GM18907 (cell line): ENCODE results near the gene ELL.
A peak's percentile ranks its signal among the peaks of the same experiment; 100 is the strongest.

Experiments
- ATAC-seq: cut with Tn5 transposase; IDR thresholded peaks from one replicate; pipeline ENCODE4 v1.9.1; 2021; ENCODE audit warnings: mild to moderate bottlenecking, moderate library complexity; ENCODE audit not compliant: unreplicated experiment

ELL gene

GRCh38 chr19:18491995-18492953, 29.6 kb downstream of the ELL start:
- ATAC-seq = no peak

DNA sequence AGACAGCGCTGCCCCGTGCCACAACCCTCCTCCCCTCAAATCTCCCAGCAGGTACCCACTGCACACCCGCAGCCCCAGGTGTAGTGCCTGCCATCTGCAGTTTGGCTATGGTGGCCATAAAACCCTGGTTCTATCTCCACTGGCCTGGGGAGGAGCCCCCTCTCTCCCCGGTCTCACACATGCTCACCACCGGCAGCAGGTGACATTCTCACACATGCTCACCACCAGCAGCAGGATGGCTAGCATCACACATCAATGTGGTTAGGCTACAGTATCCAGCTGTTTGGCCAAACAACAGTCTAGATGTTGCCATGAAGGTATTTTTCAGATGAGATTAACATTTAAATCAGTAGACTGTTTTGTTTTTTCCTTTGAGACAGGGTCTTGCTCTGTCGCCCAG, 31.1 kb downstream of the ELL start:
- no peak for ATAC-seq

DNA sequence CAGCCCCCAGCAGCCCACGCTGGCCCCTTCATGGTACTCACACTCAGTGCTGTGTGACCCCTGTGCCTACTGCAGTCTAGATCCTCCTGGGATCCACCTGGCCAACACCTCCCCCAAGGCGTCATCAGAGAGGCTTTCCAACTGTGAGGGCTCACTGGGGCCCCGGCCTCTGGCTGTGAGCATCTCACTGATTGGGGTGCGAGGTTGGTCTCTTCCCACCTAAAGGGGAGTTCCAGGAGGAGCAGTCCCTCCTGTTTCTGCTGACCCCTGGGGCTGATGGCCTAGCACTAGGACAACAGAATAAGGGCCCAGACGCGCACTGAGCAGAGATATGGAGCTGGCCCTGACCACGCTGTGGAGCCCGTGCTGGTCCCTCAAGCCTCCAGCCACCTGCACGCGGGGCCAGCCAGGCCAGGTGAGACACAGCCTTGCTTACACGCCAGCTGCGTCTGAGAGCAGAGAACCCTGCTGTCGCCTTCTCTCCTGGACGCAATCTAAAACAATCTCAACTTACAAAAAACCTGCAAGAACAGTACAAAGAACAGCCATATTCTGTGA, 32.2 kb downstream of the ELL start:
- no peak for ATAC-seq

DNA sequence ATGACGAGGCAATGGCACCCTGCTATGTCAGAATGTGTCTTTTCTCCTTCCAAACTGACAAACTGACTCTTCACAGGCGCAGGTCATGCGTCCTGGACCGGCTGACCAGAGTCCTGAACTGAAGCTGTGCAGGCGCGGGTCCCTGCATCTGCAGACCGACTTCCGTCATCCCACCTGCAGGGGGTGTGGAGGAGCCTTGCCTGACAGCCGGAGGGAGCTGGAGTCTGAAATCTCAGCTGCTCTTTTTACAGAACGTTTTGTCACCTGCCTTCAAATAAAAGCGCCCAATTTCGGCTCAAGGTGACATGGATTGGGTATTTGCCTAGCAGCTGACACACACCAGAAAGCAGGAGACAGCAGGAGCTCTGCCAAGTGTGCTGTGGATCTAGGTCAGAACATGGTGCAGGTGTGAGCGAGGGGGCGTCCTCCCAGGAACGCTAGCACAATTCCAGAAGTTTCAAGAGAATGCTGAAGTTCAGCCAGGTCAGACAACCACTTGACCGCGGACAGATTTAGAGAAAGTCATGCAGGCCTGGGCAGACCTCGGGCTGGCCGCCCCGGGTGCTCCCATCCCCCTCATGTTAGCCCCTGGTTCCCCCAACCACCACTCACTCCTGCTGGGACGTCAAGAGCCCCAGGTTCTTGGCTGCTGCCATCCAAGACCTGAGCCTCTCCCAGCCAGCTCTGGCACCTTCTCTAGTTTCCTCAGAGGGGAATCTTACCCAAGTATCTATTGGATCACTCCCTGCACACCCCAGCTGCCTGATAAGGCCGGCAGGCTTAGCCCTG, 32.8 kb downstream of the ELL start:
- no peak for ATAC-seq

DNA sequence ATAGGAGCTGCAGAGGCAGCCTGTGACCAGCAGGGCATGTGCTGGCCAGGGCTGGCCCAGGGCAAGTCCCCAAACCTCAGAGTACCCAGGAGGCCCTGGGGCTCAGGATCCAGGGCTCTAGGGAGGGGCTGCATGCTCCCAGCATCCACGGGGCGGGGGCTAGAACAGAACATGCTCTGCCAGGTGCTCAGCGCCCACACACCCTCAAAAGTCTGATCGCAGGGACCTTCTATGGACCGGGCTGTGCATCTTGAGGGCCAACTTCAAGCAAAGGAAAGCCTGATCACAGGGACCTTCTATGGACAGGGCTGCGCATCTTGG, 33.5 kb downstream of the ELL start:
- ATAC-seq = no peak

DNA sequence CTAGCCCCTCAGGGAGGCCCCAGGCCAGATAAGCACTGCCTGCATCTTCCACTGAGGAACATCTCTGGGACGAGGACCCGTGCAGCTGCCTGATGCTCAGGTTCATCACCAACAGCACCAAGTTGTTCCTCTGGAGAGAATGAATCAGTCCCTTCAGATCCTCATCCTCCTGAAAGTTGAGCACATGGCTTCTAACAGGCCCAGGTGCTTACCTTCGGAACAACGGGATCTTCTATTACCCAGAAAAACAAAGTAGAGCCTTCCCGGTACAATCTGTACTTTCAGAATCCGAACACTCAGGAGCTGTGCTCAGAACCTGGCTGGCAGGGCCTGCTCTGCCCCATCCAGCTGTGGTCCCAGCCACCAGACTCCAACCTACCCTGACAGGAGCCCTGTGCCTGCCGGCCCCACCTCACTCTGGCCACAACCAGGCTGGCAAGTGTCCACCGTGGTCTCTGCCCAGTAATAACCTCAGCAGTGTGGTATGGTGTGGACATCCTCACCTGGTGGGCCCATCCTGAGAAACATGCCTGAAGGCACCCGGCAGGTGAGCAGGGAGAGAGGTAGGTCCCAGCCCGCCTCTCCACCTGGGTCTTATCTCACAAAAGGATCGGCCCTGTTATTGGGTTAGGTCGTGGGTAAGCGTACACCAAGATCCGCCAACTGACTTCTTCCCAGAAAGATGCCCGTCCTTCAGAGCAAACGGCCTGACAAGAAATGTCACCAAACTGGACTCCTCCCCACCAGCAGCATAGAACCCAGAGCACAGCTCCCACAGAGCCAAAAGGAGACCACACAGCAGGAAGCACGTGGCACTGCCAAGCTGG, 34.1 kb downstream of the ELL start:
- ATAC-seq = no peak

- ATAC-seq = no peak
These were observed 35.1 kb downstream of the ELL start for GRCh38 chr19:18486746-18487145.

DNA sequence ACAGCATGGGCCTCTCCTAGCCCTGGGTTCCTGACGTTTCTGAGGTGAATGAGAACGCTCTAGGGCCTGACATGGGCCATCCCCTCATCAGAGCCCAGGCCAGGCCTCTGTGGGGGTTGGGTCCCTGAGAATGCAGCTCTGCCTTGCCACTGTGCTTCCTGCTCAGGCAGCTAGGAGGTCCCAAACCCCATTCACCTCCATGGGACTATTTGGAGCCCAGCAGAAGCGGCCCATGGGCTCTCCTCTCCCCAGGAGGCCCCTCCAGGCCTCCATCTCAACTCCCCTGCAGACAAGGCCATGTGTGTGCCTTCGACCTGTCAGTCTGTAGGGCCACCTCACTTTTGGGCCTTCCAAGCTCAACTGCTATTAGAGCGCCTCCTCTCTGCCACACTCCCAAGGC, 36.9 kb downstream of the ELL start:
- no peak for ATAC-seq

DNA sequence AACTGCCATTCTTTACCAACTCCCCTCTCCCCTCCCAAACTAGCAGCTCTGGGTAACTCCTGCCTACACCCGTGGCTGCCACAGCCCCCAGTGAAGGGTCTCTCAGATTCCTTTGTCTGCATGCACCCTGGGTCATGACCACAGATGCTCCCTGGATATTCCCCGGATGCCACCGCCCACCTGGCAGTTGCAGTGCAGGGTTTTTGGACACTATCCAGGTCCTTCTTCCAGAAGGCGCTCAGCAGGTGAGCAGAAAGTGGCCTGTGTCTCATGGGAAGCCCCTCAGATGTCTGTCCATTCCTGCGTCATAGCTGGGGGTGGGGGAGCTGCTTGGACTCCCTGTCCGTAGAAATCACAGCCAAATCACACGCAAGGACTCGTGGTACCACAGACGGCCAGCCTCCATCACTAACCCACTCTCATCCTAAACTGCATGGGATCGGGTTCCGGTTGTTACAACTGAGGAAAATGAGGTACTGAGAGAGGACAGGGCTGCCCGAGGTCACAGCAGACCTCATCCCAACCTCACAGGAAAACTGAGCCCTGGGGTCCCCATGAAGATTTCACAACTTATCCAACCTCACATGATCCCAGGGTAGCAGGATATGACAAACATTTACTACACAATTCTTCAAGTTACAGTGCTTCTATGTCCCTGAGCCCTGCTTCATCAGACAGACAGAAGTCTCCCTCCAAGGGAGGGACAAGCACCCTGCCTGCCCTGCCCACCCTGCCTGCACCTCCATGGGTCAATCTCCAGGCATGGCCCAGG, 38.6 kb downstream of the ELL start:
- ATAC-seq = no peak

- no peak for ATAC-seq
These were observed 40.2 kb downstream of the ELL start for GRCh38 chr19:18481505-18482222.

GRCh38 chr19:18480006-18480691, 41.7 kb downstream of the ELL start:
- no peak for ATAC-seq

- ATAC-seq = peak; percentile 75
These were observed 43.1 kb downstream of the ELL start for GRCh38 chr19:18478545-18479311.

DNA sequence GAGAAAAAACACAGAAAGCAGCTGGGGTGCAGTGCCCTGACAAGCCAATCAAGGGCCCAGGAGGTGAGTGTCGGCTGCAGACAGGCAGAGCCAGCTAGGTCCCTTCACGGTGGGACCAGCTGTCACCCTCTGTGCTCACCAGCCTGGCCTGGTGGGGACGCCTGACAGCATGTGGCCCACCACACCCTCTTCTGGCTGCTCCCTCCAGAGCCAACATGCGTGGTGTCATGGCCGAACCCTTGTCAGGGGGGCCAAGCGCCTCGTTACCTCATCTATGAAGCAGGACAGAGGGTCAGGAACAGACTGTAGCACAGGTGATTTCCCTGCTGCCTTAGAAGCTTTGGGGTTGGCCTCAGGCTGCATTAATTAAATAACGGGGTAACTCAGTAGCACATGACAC, 43.9 kb downstream of the ELL start:
- ATAC-seq = no peak

DNA sequence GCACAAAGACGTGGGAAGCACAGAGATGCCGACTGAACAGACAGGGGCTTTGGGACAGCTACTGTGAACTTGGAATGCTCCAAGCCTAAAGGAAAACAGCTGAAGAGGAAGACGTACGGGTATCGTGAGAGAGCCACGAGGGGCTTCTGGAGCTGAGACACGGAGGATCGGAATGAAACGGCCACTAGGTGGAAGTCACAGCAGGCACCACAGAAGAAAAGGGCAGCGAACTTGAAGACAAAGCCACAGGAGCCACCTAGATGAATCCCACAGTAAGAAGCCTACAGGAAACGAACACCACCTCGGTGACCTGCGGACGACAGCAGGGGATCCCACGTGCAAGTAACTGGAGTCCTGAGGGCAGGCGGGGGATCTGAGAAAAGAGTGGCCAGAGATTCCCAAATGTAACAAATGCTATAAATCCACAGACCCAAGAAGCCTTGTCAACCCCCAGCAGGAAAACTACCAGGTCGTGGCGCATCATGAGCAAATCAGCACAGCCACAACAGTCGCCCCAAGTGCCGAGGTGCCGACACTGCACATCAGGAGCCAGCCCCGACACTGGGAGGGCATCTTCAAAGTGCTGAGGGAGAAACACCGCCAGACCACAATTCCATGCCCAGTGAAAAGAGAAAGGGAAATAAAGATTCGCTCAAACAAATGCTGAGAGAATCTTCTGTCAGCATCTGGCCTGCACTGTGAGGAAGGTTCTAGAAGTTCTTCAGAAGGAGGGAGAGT, 44.7 kb downstream of the ELL start:
- no peak for ATAC-seq

GRCh38 chr19:18476507-18477041, 45.3 kb downstream of the ELL start:
- no peak for ATAC-seq

DNA sequence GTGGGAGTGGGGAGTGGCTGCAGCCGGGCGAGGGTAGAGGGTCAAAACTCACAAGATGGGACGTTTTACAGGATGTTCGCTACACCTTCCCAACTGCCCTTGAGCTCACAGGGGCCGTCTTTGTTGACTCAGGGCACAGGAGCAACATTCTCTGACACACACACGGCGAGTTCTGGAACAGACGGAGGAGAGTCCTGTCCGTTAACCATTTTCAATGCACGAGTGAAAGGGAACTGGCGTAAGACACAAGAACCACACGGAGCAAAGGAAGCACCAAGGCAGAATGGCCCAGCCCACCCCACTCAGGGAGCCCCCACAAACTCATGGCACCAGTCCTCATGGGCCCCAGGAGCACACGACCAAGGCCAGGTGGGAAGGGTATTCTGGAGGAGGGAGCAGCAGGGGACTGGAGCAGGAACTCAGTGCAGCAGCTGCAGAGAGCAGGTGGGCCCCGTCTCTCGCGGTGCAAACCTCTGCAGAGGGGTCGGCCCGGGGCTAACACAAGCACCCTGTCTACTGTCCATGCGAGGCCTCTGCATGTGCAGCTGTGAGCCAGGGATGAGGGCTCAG, 46.0 kb downstream of the ELL start:
- ATAC-seq = no peak

- no peak for ATAC-seq
These were observed 46.8 kb downstream of the ELL start for GRCh38 chr19:18475004-18475453.
